ENCODE measurements around the gene COMP.

COMP gene

GRCh38 chr19:18750295-18750970 lies 40.7 kb downstream of the COMP start:
- Histone ChIP-seq H3K4me2 (ENCODE audit: low read length) (no peak overlapping the region), H2AFZ (no peak overlapping the region), H3K4me1 (no peaks in the 10 kb centered on the region), H3K9ac (no peak overlapping the region), H3K9me3 (ENCODE audit: control insufficient read depth, low read length) (no peaks in the 10 kb centered on the region), H3K79me2 (no peaks in the 10 kb centered on the region), H3K4me3 (ENCODE audit: low read depth, low read length) (no peak overlapping the region), H3K36me3 (ENCODE audit: control insufficient read depth, insufficient read depth, low read length) (no peaks in the 10 kb centered on the region), H3K27me3 (ENCODE audit: control insufficient read depth, insufficient read depth, low read length) (no peaks in the 10 kb centered on the region), H3K27ac (no peak overlapping the region)
- no peak for TF ChIP-seq CTCF (IDR thresholded peaks at IDR 0.05)

GRCh38 chr19:18749362-18750231 lies 41.5 kb downstream of the COMP start:
- Histone ChIP-seq H3K79me2 (no peaks in the 10 kb centered on the region), H3K4me1 (no peaks in the 10 kb centered on the region), H3K9me3 (ENCODE audit: control insufficient read depth, low read length) (no peaks in the 10 kb centered on the region), H3K36me3 (ENCODE audit: control insufficient read depth, insufficient read depth, low read length) (no peaks in the 10 kb centered on the region), H3K4me3 (ENCODE audit: low read depth, low read length) (no peak overlapping the region), H3K27me3 (ENCODE audit: control insufficient read depth, insufficient read depth, low read length) (no peaks in the 10 kb centered on the region), H3K27ac (no peak overlapping the region), H3K9ac (no peak overlapping the region), H3K4me2 (ENCODE audit: low read length) (no peak overlapping the region), H2AFZ (no peak overlapping the region)
- no peak for TF ChIP-seq CTCF (IDR thresholded peaks at IDR 0.05)

GRCh38 chr19:18746401-18747325 lies 44.4 kb downstream of the COMP start:
- H2AFZ ChIP-seq = no peak overlapping the region
- no peak overlapping the region for H3K27ac ChIP-seq
- no peaks in the 10 kb centered on the region for H3K79me2 ChIP-seq
- H3K36me3 ChIP-seq (ENCODE audit: control insufficient read depth, insufficient read depth, low read length) = no peaks in the 10 kb centered on the region
- peaks cover 23% of the 10 kb centered on the region for H3K4me1 ChIP-seq
- H3K9ac ChIP-seq = no peak overlapping the region
- H3K4me3 ChIP-seq (ENCODE audit: low read depth, low read length) = no peak overlapping the region
- no peak overlapping the region for H3K4me2 ChIP-seq (ENCODE audit: low read length)
- H3K9me3 ChIP-seq (ENCODE audit: control insufficient read depth, low read length) = no peaks in the 10 kb centered on the region
- H3K27me3 ChIP-seq (ENCODE audit: control insufficient read depth, insufficient read depth, low read length) = no peaks in the 10 kb centered on the region
- no peak for TF ChIP-seq CTCF (IDR thresholded peaks at IDR 0.05)

GRCh38 chr19:18745931-18746330 lies 45.2 kb downstream of the COMP start:
- no peak for TF ChIP-seq CTCF (IDR thresholded peaks at IDR 0.05)
- Histone ChIP-seq H3K79me2 (no peaks in the 10 kb centered on the region), H3K4me3 (ENCODE audit: low read depth, low read length) (no peak overlapping the region), H3K4me1 (peaks cover 30% of the 10 kb centered on the region), H3K4me2 (ENCODE audit: low read length) (no peak overlapping the region), H3K27ac (no peak overlapping the region), H3K9ac (no peak overlapping the region), H3K27me3 (ENCODE audit: control insufficient read depth, insufficient read depth, low read length) (no peaks in the 10 kb centered on the region), H3K9me3 (ENCODE audit: control insufficient read depth, low read length) (no peaks in the 10 kb centered on the region), H2AFZ (no peak overlapping the region), H3K36me3 (ENCODE audit: control insufficient read depth, insufficient read depth, low read length) (no peaks in the 10 kb centered on the region)

Data from parathyroid adenoma (tissue), 2 donors.